ENCODE results near the gene NSRP1.

- TF ChIP-seq EZH2phosphoT487 (IDR thresholded peaks at IDR 0.05; ENCODE audit: insufficient read depth, low read depth): no peak
- TF ChIP-seq EZH2 (IDR thresholded peaks at IDR 0.05; ENCODE audit: insufficient read depth, poor library complexity, severe bottlenecking): no peak
Measured at GRCh38 chr17:30209930-30210329, 93.3 kb downstream of the NSRP1 start.

Data from GM23248 (cell line).